Measurements from ENCODE around the gene MAML1. TPM values are rescaled to one million over a fixed set of nuclear protein-coding genes. Genes with fewer than 3 reads are reported as not detected.

The MAML1 gene
- total and polyA plus RNA-seq, 10 of the 15 experiments (the other 5 are each of a cell fraction or from before 2014, with no cell fraction given): 0.42 to 23.9 (median 7.3) TPM

GRCh38 chr5:179730356-179730755 lies 2.3 kb upstream of the MAML1 start:
- intact Hi-C loops (cut with micrococcal nuclease; ENCODE audit: unreplicated experiment): no loop called here
- SMC1A ChIA-PET (ENCODE audit: uncharacterized antibody, unreplicated experiment): interaction anchor here (1.6 to 3.4 kb wide), 2 partner anchors 28 to 50 kb away, joined by 4 to 12 read pairs; partner anchors contain the start of gene CBY3
- Histone ChIP-seq H3K9ac (ENCODE audit: control insufficient read depth, insufficient read depth, low read length) (no peak overlapping the region), H4K20me1 (ENCODE audit: control insufficient read depth, insufficient read depth) (no peaks in the 10 kb centered on the region; the same call in 1 of the 2 replicates), H3K4me1 (ENCODE audit: control insufficient read depth, insufficient read depth, low read length) (peaks cover 6% of the 10 kb centered on the region; the same call in 1 of the 2 replicates), H3K27ac (ENCODE audit: control insufficient read depth, insufficient read depth) (no peak overlapping the region), H3K4me2 (ENCODE audit: control insufficient read depth, insufficient read depth) (no peak overlapping the region), H2AFZ (ENCODE audit: control insufficient read depth, low read depth, low read length) (no peak overlapping the region), H3K79me2 (ENCODE audit: control insufficient read depth, insufficient read depth, low read length) (peaks cover 26% of the 10 kb centered on the region), H3K9me3 (replicated peaks; ENCODE audit: control insufficient read depth, insufficient read depth, low read length) (no peaks in the 10 kb centered on the region), H3K36me3 (ENCODE audit: control insufficient read depth in 2 of 2, insufficient read depth in 2 of 2, low read length in 1 of 2) (peaks cover 7 to 36% of the 10 kb centered on the region in 2 experiments), H3K27me3 (replicated peaks in 1 of 2; ENCODE audit: control insufficient read depth in 2 of 2, insufficient read depth in 2 of 2, low read length in 1 of 2) (no peaks in the 10 kb centered on the region), H3K4me3 (no peak overlapping the region)
- TF ChIP-seq PML (IDR thresholded peaks at IDR 0.05; ENCODE audit: low read length) (no peak), KLF5 (IDR thresholded peaks at IDR 0.05; ENCODE audit: partially characterized antibody) (no peak), ZNF207 (IDR thresholded peaks at IDR 0.05; ENCODE audit: borderline replicate concordance) (no peak), NR2C2 (IDR thresholded peaks at IDR 0.05; ENCODE audit: borderline replicate concordance, control insufficient read depth, insufficient read length, low read depth) (no peak), ZSCAN29 (IDR thresholded peaks at IDR 0.05) (no peak), RBBP5 (conservative IDR thresholded peaks at IDR 0.05) (no peak), POLR2AphosphoS2 (IDR thresholded peaks at IDR 0.05; ENCODE audit: low read depth, low read length) (no peak)
- TF ChIP-seq, protein P1, sequence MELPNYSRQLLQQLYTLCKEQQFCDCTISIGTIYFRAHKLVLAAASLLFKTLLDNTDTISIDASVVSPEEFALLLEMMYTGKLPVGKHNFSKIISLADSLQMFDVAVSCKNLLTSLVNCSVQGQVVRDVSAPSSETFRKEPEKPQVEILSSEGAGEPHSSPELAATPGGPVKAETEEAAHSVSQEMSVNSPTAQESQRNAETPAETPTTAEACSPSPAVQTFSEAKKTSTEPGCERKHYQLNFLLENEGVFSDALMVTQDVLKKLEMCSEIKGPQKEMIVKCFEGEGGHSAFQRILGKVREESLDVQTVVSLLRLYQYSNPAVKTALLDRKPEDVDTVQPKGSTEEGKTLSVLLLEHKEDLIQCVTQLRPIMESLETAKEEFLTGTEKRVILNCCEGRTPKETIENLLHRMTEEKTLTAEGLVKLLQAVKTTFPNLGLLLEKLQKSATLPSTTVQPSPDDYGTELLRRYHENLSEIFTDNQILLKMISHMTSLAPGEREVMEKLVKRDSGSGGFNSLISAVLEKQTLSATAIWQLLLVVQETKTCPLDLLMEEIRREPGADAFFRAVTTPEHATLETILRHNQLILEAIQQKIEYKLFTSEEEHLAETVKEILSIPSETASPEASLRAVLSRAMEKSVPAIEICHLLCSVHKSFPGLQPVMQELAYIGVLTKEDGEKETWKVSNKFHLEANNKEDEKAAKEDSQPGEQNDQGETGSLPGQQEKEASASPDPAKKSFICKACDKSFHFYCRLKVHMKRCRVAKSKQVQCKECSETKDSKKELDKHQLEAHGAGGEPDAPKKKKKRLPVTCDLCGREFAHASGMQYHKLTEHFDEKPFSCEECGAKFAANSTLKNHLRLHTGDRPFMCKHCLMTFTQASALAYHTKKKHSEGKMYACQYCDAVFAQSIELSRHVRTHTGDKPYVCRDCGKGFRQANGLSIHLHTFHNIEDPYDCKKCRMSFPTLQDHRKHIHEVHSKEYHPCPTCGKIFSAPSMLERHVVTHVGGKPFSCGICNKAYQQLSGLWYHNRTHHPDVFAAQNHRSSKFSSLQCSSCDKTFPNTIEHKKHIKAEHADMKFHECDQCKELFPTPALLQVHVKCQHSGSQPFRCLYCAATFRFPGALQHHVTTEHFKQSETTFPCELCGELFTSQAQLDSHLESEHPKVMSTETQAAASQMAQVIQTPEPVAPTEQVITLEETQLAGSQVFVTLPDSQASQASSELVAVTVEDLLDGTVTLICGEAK (IDR thresholded peaks at IDR 0.05; ENCODE audit: borderline replicate concordance): no peak
- FAIRE-seq (no peak), DNase-seq (ENCODE audit: low read depth, low spot score) (no peak), ATAC-seq (no peak)
- RAD21 ChIA-PET (ENCODE audit: unreplicated experiment): interaction anchor here (0.6 kb wide), 1 partner anchor 65 kb away, joined by 4 read pairs; no protein-coding TSS in a partner anchor
- 65% methylated on average over 3 of the region's 3 CpGs for WGBS (ENCODE audit: insufficient coverage, insufficient replicate concordance, low lambda C conversion rate, missing lambda C conversion rate)
- CTCF ChIA-PET: interaction anchor here (2.6 to 4.2 kb wide), 2 partner anchors 32 to 52 kb away, joined by 9 to 25 read pairs; no protein-coding TSS in a partner anchor
- in situ Hi-C loops (cut with MboI): no loop called here
- POLR2A ChIA-PET: interaction anchor here (0.6 to 1.5 kb wide), 2 partner anchors 33 to 66 kb away, joined by 4 to 7 read pairs; no protein-coding TSS in a partner anchor
- BruUV-seq (replicated peaks): no TSS peak
